Measurements from ENCODE around the gene LYRM2.
"Not testable (repeated sequence)": the region's sequence is repeated elsewhere in the genome, so short reads cannot be mapped to it uniquely, and the experiment has no call there.

LYRM2 gene

GRCh38 chr6:89667872-89668556 lies 29.5 kb upstream of the LYRM2 start:
- no peak overlapping the region for H3K4me3 ChIP-seq (ENCODE audit: low read length)
- no peak for TF ChIP-seq ZNF274 (IDR thresholded peaks at IDR 0.05; ENCODE audit: low read depth, low read length)

- no peak for TF ChIP-seq ZNF274 (IDR thresholded peaks at IDR 0.05; ENCODE audit: low read depth, low read length)
- H3K4me3 ChIP-seq (ENCODE audit: low read length): no peak overlapping the region
Observed at GRCh38 chr6:89662659-89663223, 24.2 kb upstream of the LYRM2 start.

DNA sequence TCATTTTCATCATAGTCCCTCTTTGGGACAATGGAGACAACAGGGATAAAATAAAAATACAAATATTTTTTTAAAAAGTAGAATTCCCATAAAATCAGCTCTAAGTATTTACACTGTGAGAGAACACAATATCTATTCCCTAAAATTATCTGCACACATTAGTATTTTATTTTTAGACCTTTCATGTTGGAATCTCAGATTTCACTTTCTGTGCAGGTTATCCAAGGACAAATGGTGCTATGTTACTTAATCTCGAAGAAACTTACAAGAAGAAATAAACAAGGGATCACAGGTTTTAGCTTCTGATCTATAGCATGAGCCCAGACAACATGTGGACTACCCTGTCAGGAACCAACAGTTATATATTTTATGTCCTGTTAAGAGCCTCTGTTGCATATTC lies 23.0 kb upstream of the LYRM2 start:
- no peak overlapping the region for H3K4me3 ChIP-seq (ENCODE audit: low read length)
- TF ChIP-seq ZNF274 (IDR thresholded peaks at IDR 0.05; ENCODE audit: low read depth, low read length): no peak

DNA sequence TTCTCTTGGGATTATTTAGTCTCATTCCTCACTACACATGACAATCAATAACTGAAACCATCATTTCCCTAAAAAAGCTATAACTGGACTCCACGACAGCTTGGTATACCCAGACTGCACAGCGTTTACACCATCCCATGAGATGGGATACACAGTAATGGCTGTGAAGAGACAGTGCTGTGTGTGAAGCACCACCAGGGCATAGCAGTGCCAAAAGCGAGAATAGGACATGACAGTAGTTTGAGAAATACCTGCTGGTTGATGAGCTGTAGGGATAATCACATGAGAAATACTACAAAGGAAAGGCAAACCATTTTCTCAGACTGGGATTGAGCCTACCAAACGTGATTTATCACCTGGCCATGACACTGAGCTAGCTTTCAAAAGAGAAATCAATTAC lies 22.4 kb upstream of the LYRM2 start:
- no peak overlapping the region for H3K4me3 ChIP-seq (ENCODE audit: low read length)
- TF ChIP-seq ZNF274 (IDR thresholded peaks at IDR 0.05; ENCODE audit: low read depth, low read length): no peak

DNA sequence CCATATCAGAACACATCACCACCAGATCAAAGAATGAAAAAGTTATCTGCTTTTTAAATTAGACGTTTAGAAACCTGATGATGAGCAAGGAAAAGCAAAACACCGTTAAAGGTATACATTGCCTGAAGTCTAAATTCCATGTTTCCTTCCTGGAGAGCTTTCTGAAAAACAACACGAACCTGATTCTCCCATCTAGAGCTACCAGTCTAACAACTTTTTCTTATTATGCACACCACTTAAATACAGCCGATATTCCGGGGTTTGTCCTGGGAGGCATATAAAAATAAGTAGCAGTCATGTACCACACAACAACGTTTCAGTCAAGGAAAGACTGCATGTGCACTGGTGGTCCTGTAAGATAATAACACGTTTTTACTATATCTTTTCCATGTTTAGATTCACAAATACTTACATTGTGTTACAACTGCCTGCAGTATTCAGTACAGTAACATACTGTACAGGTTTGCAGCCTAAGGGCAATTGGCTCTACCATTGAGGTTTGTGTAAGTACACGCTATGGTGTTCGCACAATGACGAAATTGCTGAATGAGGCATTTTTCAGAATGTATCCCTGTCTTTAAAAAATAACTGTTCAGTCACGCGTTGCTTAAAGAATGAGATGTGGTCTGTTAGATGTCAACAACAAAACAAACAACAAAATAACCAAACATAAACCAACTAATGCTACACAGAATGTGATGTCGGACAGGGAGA lies 19.1 kb upstream of the LYRM2 start:
- H3K4me3 ChIP-seq (ENCODE audit: low read length): no peak overlapping the region
- TF ChIP-seq ZNF274 (IDR thresholded peaks at IDR 0.05; ENCODE audit: low read depth, low read length): no peak

DNA sequence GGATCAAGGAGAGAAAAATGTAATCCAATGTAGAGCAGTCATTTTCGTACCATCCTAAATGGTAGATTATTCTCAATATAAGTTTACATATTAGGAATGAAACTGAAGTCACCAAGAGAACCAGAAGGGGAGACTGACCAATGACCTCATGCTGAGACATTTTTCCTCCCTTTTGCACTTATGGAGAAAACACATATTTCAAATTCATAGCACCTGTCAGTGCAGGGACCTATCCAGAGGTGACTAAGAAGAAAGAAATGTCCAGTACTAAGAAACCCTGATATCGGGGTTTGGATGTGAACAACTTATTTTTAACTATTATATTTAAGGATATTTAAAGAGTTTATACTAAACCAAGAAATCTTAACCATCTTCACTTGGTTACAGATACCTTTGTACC lies 16.6 kb upstream of the LYRM2 start:
- H3K4me3 ChIP-seq (ENCODE audit: low read length): no peak overlapping the region
- no peak for TF ChIP-seq ZNF274 (IDR thresholded peaks at IDR 0.05; ENCODE audit: low read depth, low read length)

DNA sequence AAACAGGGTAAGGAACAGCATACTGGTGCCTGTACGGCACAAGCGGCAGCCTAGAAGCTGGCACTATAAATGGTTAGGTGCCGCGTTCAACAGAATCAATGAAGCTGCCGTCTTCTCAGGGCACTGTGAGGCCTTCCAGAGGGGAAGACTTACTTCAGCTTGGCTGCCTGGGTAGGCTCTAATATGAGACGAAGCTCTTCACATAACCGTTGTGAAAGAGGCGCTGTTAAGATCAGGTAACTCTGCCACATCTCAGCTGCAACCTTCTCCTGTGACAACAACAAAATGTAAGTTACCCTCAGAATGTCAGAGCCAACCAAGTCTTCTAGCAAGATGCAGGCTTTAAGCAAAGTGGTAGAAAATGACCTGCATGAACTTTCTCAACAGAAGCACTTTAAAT lies 12.0 kb upstream of the LYRM2 start:
- no peak overlapping the region for H3K4me3 ChIP-seq (ENCODE audit: low read length)
- no peak for TF ChIP-seq ZNF274 (IDR thresholded peaks at IDR 0.05; ENCODE audit: low read depth, low read length)

DNA sequence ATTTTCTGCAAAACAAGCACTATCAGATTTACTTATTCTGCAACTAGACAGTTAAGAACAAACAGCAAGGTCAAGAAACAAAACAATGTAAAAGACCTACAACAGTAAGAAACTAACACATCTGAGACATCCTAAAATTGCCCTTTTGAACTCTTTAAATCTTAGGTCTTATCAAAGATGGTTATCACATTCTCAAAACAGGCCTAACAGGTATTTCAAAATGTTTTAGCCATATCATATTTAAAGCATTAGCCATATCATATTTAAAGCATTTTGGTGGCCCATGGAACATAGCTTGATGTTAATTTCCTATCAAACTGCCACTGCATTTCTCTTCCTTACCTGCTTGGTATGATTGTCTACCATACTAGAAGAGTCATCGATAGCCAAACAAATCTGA lies 11.1 kb upstream of the LYRM2 start:
- no peak for TF ChIP-seq ZNF274 (IDR thresholded peaks at IDR 0.05; ENCODE audit: low read depth, low read length)
- H3K4me3 ChIP-seq (ENCODE audit: low read length): no peak overlapping the region

DNA sequence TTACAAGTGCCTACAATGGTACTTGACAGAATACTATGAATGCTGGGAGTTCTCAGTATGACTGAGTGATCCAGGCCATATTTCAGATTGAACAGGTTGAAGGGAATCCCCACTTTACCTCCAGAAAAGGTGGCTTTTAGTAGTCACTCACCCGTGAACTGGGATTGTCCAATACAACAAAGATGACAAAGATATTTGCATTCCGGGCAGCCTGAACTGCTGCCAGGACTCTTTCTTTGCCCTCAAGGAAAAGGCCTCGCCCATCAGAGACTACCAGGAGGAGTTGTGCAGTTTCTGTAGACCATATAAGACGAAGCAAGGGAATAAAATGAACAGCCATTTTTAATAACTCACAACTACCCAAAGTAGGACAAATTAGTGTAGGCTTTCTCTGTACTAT lies 6.3 kb upstream of the LYRM2 start:
- no peak for TF ChIP-seq ZNF274 (IDR thresholded peaks at IDR 0.05; ENCODE audit: low read depth, low read length)
- no peak overlapping the region for H3K4me3 ChIP-seq (ENCODE audit: low read length)

DNA sequence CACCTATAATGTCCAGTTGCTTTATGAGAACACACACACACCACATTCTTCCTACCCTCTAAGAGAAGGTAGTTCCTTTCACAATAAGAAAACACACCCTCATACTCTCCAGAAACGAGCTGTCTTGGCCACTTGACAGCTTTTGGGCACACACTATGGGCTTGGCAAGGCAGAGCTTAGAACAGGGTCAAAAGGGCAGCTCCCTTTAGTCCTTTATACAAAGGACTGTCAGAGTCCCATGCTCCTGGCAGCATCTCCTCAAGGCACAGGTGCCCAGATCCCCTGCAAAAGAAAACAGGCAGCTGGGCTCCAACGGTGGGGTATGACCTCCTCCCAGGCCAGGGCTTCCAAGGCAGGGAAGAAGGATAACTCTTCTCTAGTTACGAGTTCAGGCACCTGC lies 4.9 kb upstream of the LYRM2 start:
- no peak for TF ChIP-seq ZNF274 (IDR thresholded peaks at IDR 0.05; ENCODE audit: low read depth, low read length)

DNA sequence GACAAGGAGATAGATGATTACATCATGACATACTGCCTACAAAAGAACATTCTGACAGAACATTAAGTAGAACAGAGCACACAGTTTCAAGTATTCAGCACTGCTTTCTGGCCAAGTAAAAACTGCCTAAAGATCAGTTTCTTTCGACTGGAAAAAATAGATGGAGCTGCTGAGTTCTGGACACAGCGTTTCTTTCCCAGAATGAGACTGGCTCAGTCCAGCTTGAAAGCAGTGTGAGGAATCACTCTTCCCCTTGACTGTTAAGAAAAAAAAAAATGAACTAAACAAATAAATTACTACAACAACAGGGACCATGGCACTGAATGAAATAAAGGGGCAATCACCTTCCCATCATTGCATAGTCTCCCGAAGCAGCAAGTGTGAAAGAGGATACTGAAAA lies 4.4 kb upstream of the LYRM2 start:
- no peak overlapping the region for H3K4me3 ChIP-seq (ENCODE audit: low read length)
- no peak for TF ChIP-seq ZNF274 (IDR thresholded peaks at IDR 0.05; ENCODE audit: low read depth, low read length)

More for the DNA sequence above, 4.9 kb upstream of the LYRM2 start:
- H3K4me3 ChIP-seq (ENCODE audit: low read length): no peak overlapping the region

DNA sequence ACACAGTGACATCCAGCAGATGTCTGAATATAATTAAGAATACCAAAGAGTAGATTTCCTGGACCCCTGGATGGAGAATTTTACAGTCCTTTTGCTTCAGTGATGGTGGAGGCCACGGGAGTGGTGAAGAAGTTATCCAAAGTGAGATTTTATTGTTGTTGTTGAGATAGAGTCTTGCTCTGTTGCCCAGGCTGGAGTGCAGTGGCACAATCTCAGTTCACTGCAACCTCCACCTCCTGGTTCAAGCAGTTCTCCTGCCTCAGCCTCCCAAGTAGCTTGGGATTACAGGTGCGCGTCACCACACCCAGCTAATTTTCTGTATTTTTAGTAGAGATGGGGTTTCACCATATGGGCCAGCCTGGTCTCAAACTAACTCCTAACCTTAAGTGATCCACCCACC lies 3.0 kb upstream of the LYRM2 start:
- H3K4me3 ChIP-seq (ENCODE audit: low read length): not testable (repeated sequence)

DNA sequence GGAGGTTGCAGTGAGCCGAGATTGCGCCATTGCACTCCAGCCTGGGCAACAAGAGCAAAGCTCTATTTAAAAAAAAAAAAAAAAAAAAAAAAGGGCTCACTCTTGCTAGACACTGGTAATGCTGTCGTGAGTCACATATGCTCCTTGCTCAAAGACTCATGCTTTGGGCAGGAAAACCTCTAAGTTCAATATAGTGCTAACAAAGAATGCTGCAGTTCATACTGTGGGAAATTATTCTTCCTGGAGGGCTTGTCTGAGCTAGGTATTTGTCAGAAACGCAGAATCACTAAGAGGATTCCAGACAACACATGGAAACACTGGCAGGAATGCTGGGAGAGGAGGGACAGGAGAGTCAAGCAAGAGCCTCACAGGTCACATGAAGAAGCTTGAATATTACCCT lies 2.3 kb upstream of the LYRM2 start:
- H3K4me3 ChIP-seq (ENCODE audit: low read length): no peak overlapping the region
- no peak for TF ChIP-seq ZNF274 (IDR thresholded peaks at IDR 0.05; ENCODE audit: low read depth, low read length)

- TF ChIP-seq ZNF274 (IDR thresholded peaks at IDR 0.05; ENCODE audit: low read depth, low read length): no peak
- peak overlapping the region; percentile 81 for H3K4me3 ChIP-seq (ENCODE audit: low read length)
Observed at GRCh38 chr6:89637960-89638319, 607 bp downstream of the LYRM2 start.

DNA sequence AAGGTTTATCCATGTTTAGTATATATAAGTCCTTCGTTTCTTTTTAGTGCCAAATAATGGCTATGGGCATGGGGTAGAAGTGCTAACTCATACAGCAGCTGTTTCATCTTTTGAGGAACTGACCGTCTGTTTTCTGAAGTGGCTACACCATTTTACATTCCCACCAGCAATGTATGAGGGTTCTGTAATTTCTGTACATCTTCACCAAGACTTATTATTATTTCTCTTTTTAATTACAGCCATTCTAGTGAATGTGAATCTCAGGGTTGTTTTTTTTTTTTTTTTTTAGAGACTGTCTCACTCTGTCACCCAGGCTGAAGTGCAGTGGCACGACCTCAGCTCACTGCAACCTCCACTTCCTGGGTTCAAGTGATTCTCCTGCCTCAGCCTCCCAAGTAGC lies 2.1 kb downstream of the LYRM2 start:
- not testable (repeated sequence) for H3K4me3 ChIP-seq (ENCODE audit: low read length)

DNA sequence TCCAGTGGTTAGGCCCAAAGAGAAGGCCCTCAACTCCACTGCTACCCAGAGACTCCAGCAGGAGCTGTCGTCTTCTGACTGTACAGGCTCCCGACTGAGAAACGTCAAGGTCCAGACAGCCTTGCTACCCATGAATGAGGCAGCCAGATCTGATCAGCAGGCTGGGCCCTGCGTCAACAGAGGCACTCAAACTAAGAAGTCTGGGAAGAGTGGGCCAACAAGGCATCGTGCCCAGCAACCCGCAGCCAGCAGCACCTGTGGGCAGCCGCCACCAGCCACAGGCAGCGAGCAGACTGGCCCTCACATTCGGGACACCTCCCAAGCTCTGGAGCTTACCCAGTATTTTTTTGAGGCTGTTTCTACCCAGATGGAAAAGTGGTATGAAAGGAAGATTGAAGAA lies 8.1 kb downstream of the LYRM2 start:
- no peak overlapping the region for H3K4me3 ChIP-seq (ENCODE audit: low read length)
- TF ChIP-seq ZNF274 (IDR thresholded peaks at IDR 0.05; ENCODE audit: low read depth, low read length): no peak

All from GM08714 (cell line).